ENCODE data around the gene ZNF462. TPM values are rescaled to one million over a fixed set of nuclear protein-coding genes. Genes with fewer than 3 reads are reported as not detected.

The ZNF462 gene
- total RNA-seq, 1 experiment from 2014 or later: 121 TPM

DNA sequence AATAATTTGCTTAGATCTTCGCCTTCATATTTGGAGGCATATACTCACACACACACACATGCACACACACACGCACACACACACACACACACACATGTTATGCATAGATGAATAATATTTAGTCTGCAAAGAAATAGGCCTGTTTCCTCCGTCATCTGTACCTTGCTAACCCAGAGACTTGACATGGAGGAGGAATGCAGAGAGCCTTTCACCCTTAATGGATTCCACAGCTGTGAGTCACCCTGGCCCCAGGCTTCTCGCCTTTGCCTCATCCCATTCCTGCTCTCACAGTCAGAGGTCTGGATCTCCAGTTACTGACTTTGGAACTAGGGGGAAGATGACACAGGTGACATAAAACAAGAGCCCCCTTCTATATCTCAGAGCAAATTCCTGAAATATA lies 29.7 kb downstream of the ZNF462 start:
- peak overlapping the region; percentile 86 for H3K27ac Mint-ChIP-seq
- no peak for TF ChIP-seq ZNF263 (CRISPR knock-in tag; IDR thresholded peaks at IDR 0.05; ENCODE audit: low read depth)
- no peak for TF ChIP-seq ERG (CRISPR knock-in tag; IDR thresholded peaks at IDR 0.05)
- TF ChIP-seq PRRX2 (CRISPR knock-in tag; IDR thresholded peaks at IDR 0.05): no peak
- TF ChIP-seq, protein P1, sequence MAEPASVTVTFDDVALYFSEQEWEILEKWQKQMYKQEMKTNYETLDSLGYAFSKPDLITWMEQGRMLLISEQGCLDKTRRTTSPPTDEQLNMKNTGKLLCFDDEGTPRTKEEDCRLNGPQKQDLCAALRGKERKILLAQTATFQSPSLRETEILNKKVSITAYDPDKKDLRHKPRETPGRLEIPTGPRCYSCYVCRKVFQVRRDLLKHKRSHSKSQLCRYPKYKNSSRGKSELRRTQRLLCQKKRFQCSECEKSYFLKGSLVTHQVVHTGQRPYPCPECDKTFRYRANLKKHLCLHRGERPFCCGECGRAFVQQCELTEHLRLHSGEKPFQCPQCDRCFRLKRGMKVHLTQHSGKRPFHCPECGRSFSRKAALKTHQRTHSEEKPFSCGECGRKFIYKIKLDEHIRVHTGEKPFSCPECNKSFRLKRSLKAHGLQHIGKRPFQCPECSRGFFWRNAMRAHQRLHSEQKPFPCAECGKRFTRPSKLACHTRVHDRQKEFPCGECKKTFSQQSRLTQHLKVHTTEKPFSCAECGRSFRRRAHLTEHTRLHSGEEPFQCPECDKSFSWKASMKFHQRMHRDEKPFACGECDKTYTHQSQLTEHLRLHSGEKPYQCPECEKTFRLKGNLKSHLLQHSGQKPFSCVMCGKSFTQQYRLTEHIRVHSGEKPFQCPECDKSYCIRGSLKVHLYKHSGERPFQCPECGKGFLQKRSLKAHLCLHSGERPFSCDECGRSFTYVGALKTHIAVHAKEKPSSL (CRISPR knock-in tag; conservative IDR thresholded peaks at IDR 0.05): no peak
- no peak for TF ChIP-seq FOXP1 (CRISPR knock-in tag; IDR thresholded peaks at IDR 0.05; ENCODE audit: borderline replicate concordance)
- no peak for TF ChIP-seq SMAD4 (CRISPR knock-in tag; IDR thresholded peaks at IDR 0.05)
- no peak for TF ChIP-seq NFATC4 (CRISPR knock-in tag; IDR thresholded peaks at IDR 0.05)
- TF ChIP-seq CBFB (CRISPR knock-in tag; IDR thresholded peaks at IDR 0.05; ENCODE audit: low read depth): no peak
- TF ChIP-seq, protein P2, sequence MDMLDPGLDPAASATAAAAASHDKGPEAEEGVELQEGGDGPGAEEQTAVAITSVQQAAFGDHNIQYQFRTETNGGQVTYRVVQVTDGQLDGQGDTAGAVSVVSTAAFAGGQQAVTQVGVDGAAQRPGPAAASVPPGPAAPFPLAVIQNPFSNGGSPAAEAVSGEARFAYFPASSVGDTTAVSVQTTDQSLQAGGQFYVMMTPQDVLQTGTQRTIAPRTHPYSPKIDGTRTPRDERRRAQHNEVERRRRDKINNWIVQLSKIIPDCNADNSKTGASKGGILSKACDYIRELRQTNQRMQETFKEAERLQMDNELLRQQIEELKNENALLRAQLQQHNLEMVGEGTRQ (CRISPR knock-in tag; IDR thresholded peaks at IDR 0.05): no peak
- no peak for TF ChIP-seq MLX (CRISPR knock-in tag; IDR thresholded peaks at IDR 0.05)
- no peak for TF ChIP-seq IRF2 (CRISPR knock-in tag; IDR thresholded peaks at IDR 0.05; ENCODE audit: borderline replicate concordance, low read depth)
- TF ChIP-seq, protein P3, sequence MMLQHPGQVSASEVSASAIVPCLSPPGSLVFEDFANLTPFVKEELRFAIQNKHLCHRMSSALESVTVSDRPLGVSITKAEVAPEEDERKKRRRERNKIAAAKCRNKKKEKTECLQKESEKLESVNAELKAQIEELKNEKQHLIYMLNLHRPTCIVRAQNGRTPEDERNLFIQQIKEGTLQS (CRISPR knock-in tag; conservative IDR thresholded peaks at IDR 0.05): 0 out of 2 replicates have a peak, but pooled peaks have one; percentile 50
- TF ChIP-seq, protein P4, sequence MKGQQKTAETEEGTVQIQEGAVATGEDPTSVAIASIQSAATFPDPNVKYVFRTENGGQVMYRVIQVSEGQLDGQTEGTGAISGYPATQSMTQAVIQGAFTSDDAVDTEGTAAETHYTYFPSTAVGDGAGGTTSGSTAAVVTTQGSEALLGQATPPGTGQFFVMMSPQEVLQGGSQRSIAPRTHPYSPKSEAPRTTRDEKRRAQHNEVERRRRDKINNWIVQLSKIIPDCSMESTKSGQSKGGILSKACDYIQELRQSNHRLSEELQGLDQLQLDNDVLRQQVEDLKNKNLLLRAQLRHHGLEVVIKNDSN (CRISPR knock-in tag; IDR thresholded peaks at IDR 0.05): no peak
- TF ChIP-seq TP53 (CRISPR knock-in tag; IDR thresholded peaks at IDR 0.05): no peak
- TF ChIP-seq FOXJ3 (CRISPR knock-in tag; IDR thresholded peaks at IDR 0.05; ENCODE audit: borderline replicate concordance): no peak
- no peak for TF ChIP-seq JAZF1 (CRISPR knock-in tag; IDR thresholded peaks at IDR 0.05)
- no peak for TF ChIP-seq ZMAT4 (CRISPR knock-in tag; IDR thresholded peaks at IDR 0.05)
- no peak for TF ChIP-seq ZBTB21 (CRISPR knock-in tag; IDR thresholded peaks at IDR 0.05; ENCODE audit: borderline replicate concordance)
- TF ChIP-seq ZNF532 (CRISPR knock-in tag; IDR thresholded peaks at IDR 0.05; ENCODE audit: borderline replicate concordance): no peak
- TF ChIP-seq ARID4B (CRISPR knock-in tag; IDR thresholded peaks at IDR 0.05; ENCODE audit: borderline replicate concordance): no peak
- TF ChIP-seq MYBL2 (CRISPR knock-in tag; IDR thresholded peaks at IDR 0.05): no peak
- TF ChIP-seq FOXK1 (CRISPR knock-in tag; IDR thresholded peaks at IDR 0.05): no peak
- TF ChIP-seq ETV6 (CRISPR knock-in tag; IDR thresholded peaks at IDR 0.05): no peak

More for the DNA sequence above, 29.7 kb downstream of the ZNF462 start:
- Mint-ChIP-seq H3K4me1 (peaks cover 91% of the 10 kb centered on the region), H3K9me3 (peaks cover 2% of the 10 kb centered on the region; the same call in 1 of the 2 replicates), H3K27me3 (ENCODE audit: low read depth) (no peaks in the 10 kb centered on the region), H3K36me3 (peaks cover 2% of the 10 kb centered on the region; the same call in 1 of the 2 replicates), H3K4me3 (peak overlapping the region; percentile 32; the same call in 1 of the 2 replicates)
- POLR2A ChIA-PET: no interaction called here
- peak; percentile 76 for DNase-seq (ENCODE audit: low spot score)
- ATAC-seq: peak; percentile 91
- CTCF ChIA-PET: no interaction called here
